ENCODE results near the gene CDK2AP2. TPM values are rescaled to one million over a fixed set of nuclear protein-coding genes. Genes with fewer than 3 reads are reported as not detected.

CDK2AP2 gene
- total and polyA plus RNA-seq, 9 of the 15 experiments (the other 6 are each of a cell fraction or from before 2014, with no cell fraction given), result 4.4 to 47.4 (median 21.7) TPM

DNA sequence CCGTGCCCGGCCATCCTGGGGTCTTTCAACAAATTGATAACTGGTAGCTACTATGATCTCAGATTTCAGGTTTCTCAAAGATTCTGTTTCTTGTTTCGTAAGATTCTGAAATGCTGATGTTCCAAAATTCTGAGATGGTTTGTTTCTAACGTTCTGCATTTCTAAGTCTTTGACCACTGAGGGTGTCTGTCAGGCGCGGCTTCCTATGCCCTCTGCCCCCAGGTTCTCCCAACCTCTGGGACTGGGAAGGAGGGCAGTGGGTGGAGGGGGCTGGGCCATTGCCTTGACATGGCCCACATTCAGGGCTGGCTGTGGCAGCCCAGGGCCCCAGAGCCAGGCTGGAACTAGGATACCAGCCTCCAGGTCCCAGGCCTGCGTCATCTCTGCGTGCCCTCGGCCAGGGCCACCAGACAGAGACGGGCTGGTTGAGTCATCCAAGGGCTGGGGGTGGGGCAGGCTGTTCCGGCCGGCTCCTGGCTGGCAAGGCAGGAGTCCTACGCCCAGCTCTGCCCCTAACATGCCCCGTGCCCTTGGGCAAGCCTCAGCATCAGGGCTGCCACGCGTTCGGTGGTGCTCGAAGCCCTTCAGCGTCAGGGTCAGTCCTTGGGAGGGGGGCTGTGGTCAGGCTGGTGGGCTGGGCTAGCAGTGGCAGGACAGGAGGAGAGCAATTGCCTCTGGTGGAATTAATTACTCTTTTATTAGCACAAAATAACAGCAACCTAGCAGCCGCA lies 44.1 kb downstream of the CDK2AP2 start (continued):
- TF ChIP-seq, protein P1, sequence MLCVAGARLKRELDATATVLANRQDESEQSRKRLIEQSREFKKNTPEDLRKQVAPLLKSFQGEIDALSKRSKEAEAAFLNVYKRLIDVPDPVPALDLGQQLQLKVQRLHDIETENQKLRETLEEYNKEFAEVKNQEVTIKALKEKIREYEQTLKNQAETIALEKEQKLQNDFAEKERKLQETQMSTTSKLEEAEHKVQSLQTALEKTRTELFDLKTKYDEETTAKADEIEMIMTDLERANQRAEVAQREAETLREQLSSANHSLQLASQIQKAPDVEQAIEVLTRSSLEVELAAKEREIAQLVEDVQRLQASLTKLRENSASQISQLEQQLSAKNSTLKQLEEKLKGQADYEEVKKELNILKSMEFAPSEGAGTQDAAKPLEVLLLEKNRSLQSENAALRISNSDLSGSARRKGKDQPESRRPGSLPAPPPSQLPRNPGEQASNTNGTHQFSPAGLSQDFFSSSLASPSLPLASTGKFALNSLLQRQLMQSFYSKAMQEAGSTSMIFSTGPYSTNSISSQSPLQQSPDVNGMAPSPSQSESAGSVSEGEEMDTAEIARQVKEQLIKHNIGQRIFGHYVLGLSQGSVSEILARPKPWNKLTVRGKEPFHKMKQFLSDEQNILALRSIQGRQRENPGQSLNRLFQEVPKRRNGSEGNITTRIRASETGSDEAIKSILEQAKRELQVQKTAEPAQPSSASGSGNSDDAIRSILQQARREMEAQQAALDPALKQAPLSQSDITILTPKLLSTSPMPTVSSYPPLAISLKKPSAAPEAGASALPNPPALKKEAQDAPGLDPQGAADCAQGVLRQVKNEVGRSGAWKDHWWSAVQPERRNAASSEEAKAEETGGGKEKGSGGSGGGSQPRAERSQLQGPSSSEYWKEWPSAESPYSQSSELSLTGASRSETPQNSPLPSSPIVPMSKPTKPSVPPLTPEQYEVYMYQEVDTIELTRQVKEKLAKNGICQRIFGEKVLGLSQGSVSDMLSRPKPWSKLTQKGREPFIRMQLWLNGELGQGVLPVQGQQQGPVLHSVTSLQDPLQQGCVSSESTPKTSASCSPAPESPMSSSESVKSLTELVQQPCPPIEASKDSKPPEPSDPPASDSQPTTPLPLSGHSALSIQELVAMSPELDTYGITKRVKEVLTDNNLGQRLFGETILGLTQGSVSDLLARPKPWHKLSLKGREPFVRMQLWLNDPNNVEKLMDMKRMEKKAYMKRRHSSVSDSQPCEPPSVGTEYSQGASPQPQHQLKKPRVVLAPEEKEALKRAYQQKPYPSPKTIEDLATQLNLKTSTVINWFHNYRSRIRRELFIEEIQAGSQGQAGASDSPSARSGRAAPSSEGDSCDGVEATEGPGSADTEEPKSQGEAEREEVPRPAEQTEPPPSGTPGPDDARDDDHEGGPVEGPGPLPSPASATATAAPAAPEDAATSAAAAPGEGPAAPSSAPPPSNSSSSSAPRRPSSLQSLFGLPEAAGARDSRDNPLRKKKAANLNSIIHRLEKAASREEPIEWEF (CRISPR knock-in tag; IDR thresholded peaks at IDR 0.05), result no peak; the same call in 1 of the 2 replicates
- TF ChIP-seq, protein P2, sequence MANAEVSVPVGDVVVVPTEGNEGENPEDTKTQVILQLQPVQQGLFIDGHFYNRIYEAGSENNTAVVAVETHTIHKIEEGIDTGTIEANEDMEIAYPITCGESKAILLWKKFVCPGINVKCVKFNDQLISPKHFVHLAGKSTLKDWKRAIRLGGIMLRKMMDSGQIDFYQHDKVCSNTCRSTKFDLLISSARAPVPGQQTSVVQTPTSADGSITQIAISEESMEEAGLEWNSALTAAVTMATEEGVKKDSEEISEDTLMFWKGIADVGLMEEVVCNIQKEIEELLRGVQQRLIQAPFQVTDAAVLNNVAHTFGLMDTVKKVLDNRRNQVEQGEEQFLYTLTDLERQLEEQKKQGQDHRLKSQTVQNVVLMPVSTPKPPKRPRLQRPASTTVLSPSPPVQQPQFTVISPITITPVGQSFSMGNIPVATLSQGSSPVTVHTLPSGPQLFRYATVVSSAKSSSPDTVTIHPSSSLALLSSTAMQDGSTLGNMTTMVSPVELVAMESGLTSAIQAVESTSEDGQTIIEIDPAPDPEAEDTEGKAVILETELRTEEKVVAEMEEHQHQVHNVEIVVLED (CRISPR knock-in tag; IDR thresholded peaks at IDR 0.05), result no peak
- no peak for TF ChIP-seq TCF7L2 (IDR thresholded peaks at IDR 0.05; ENCODE audit: low read depth, low read length)
- TF ChIP-seq BRCA1 (IDR thresholded peaks at IDR 0.05), result no peak
- TF ChIP-seq BRCA1 (CRISPR knock-in tag; IDR thresholded peaks at IDR 0.05), result no peak
- no peak for TF ChIP-seq NFYB (IDR thresholded peaks at IDR 0.05; ENCODE audit: extremely low read depth, insufficient read length)
- TF ChIP-seq ZEB2 (IDR thresholded peaks at IDR 0.05), result no peak
- no peak for TF ChIP-seq U2AF2 (optimal IDR thresholded peaks at IDR 0.05; ENCODE audit: low read depth, low read length)
- TF ChIP-seq ZNF212 (CRISPR knock-in tag; IDR thresholded peaks at IDR 0.05), result 0 out of 2 replicates have a peak, but pooled peaks have one; percentile 45
- no peak for TF ChIP-seq MAFK (IDR thresholded peaks at IDR 0.05; ENCODE audit: low read length)
- no peak for TF ChIP-seq PHTF2 (CRISPR knock-in tag; IDR thresholded peaks at IDR 0.05)
- TF ChIP-seq TAF7 (tag; IDR thresholded peaks at IDR 0.05), result no peak
- peak; percentile 78 for TF ChIP-seq ATF7 (IDR thresholded peaks at IDR 0.05)
- peak; percentile 59; the same call in 1 of the 2 replicates for TF ChIP-seq ZNF76 (CRISPR knock-in tag; IDR thresholded peaks at IDR 0.05; ENCODE audit: borderline replicate concordance)
- no peak for TF ChIP-seq HMG20A (CRISPR knock-in tag; conservative IDR thresholded peaks at IDR 0.05)
- no peak for TF ChIP-seq PPARD (CRISPR knock-in tag; IDR thresholded peaks at IDR 0.05)
- TF ChIP-seq, protein P3, sequence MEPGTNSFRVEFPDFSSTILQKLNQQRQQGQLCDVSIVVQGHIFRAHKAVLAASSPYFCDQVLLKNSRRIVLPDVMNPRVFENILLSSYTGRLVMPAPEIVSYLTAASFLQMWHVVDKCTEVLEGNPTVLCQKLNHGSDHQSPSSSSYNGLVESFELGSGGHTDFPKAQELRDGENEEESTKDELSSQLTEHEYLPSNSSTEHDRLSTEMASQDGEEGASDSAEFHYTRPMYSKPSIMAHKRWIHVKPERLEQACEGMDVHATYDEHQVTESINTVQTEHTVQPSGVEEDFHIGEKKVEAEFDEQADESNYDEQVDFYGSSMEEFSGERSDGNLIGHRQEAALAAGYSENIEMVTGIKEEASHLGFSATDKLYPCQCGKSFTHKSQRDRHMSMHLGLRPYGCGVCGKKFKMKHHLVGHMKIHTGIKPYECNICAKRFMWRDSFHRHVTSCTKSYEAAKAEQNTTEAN (CRISPR knock-in tag; IDR thresholded peaks at IDR 0.05), result no peak
- no peak for TF ChIP-seq SIN3A (IDR thresholded peaks at IDR 0.05; ENCODE audit: borderline replicate concordance in 2 of 2, control insufficient read depth in 1 of 2, low read depth in 2 of 2, low read length in 2 of 2)
- 0 out of 2 replicates have a peak, but pooled peaks have one; percentile 26 for TF ChIP-seq MAFG (tag; conservative IDR thresholded peaks at IDR 0.05)
